ENCODE measurements around the gene FGFR2. TPM values are rescaled to one million over a fixed set of nuclear protein-coding genes. Genes with fewer than 3 reads are reported as not detected.

Gene FGFR2
- total RNA-seq, 1 donor from 2014 or later: 88.3 TPM

DNA sequence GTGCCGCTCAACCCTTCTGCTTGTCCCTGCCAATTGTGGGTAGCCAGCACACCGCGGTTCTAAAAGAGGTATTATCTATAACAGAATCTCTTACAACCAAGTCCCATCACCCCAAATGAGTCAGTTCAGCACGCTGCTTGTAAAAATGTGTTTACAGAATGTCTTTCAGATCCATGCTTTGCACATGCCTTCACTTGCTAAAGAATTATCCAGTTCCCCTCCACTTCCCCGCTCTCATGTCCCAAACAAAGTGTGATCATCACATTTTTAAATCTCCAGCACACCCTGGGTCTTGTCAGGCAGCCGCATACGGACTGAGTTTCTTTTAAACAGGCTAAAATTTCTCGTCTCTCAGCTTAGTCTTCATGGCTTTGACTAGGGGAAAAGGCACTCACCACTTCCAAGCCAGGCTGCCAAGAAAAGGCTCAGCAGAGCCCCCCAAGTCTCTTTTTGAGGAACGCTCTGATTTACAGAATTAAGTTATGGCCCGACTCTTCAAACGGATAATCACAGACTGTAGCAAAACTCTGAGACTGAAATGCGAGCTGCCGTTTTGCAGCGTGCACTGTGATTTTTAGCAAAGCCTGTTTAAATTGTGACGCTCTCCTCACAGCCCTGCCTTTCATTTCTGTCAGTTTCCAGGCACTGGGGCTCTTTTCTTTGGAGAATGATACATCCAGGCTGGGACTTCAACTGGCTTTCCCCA, 29.8 kb upstream of the FGFR2 start:
- H3K27ac Mint-ChIP-seq: peak overlapping the region; percentile 0
- no peak for DNase-seq (ENCODE audit: low spot score in 2 of 2, unreplicated experiment in 2 of 2)
- no peaks in the 10 kb centered on the region for H3K27me3 Mint-ChIP-seq (ENCODE audit: low read depth)
- H3K36me3 Mint-ChIP-seq: no peaks in the 10 kb centered on the region
- H3K4me3 Mint-ChIP-seq: peak overlapping the region; percentile 4
- peaks cover 23% of the 10 kb centered on the region for H3K4me1 Mint-ChIP-seq
- H3K9me3 Mint-ChIP-seq: no peaks in the 10 kb centered on the region
- TF ChIP-seq, protein P1, sequence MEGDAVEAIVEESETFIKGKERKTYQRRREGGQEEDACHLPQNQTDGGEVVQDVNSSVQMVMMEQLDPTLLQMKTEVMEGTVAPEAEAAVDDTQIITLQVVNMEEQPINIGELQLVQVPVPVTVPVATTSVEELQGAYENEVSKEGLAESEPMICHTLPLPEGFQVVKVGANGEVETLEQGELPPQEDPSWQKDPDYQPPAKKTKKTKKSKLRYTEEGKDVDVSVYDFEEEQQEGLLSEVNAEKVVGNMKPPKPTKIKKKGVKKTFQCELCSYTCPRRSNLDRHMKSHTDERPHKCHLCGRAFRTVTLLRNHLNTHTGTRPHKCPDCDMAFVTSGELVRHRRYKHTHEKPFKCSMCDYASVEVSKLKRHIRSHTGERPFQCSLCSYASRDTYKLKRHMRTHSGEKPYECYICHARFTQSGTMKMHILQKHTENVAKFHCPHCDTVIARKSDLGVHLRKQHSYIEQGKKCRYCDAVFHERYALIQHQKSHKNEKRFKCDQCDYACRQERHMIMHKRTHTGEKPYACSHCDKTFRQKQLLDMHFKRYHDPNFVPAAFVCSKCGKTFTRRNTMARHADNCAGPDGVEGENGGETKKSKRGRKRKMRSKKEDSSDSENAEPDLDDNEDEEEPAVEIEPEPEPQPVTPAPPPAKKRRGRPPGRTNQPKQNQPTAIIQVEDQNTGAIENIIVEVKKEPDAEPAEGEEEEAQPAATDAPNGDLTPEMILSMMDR (IDR thresholded peaks at IDR 0.05; ENCODE audit: unreplicated experiment): no peak

DNA sequence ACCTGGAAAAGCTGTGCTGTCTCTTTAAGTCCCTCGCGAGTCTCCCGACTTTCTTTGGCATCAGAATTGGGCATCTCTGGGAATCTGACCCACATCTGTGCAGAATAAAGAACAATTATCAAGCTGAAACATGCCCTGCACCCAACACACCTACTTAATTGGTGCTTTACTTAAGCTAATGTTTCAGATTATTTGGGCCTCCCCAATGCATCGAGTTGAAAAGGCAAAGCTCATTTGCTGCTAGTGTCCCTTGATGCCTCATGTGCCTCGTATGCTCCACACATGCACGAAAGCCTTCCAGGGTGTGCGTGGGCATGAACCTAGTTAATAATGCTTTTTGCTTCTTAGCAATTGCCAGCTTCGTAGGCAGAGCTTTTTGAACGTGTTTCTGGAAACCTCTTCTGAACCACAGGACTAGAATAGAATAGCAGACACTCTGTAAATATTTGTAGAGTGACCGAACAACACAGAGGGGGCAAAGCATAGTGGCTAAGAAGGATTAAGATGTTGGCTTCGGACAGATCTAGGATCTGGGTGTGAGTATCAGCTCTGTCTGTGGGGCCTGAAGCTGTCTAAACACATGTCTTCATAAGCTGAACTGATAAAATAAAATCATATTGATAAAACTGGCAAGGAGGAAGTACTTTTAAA, 26.7 kb upstream of the FGFR2 start:
- no peak overlapping the region for H3K4me3 Mint-ChIP-seq
- no peak overlapping the region for H3K27ac Mint-ChIP-seq
- TF ChIP-seq, protein P1 (IDR thresholded peaks at IDR 0.05; ENCODE audit: unreplicated experiment): no peak
- H3K4me1 Mint-ChIP-seq: peaks cover 25% of the 10 kb centered on the region
- no peaks in the 10 kb centered on the region for H3K36me3 Mint-ChIP-seq
- DNase-seq (ENCODE audit: low spot score in 2 of 2, unreplicated experiment in 2 of 2): no peak
- H3K27me3 Mint-ChIP-seq (ENCODE audit: low read depth): peaks cover 6% of the 10 kb centered on the region
- no peaks in the 10 kb centered on the region for H3K9me3 Mint-ChIP-seq

DNA sequence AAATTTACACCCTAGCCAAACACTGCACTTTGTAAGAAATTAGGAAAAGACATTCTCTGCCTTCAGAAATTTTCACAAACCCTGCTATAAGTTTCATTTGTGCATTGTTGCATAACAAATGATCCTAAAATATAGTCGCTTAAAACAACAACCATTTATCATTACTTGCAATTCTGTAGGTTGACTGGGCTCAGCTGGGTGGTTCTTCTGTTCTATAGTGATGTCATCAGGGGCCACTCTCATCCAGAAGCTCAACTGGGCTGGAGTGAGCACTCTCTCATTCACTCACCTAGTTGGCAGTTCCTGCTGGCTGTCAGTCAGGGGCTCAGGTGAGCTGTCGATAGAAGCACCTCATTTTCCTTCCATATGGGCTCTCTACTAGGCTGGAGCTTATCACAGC, 20.7 kb upstream of the FGFR2 start:
- H3K4me3 Mint-ChIP-seq: no peak overlapping the region
- peaks cover 15% of the 10 kb centered on the region for H3K4me1 Mint-ChIP-seq
- peaks cover 6% of the 10 kb centered on the region for H3K27me3 Mint-ChIP-seq (ENCODE audit: low read depth)
- H3K27ac Mint-ChIP-seq: no peak overlapping the region
- H3K9me3 Mint-ChIP-seq: peaks cover 11% of the 10 kb centered on the region
- DNase-seq (ENCODE audit: low spot score in 2 of 2, unreplicated experiment in 2 of 2): no peak
- H3K36me3 Mint-ChIP-seq: no peaks in the 10 kb centered on the region
- TF ChIP-seq, protein P1 (IDR thresholded peaks at IDR 0.05; ENCODE audit: unreplicated experiment): no peak

DNA sequence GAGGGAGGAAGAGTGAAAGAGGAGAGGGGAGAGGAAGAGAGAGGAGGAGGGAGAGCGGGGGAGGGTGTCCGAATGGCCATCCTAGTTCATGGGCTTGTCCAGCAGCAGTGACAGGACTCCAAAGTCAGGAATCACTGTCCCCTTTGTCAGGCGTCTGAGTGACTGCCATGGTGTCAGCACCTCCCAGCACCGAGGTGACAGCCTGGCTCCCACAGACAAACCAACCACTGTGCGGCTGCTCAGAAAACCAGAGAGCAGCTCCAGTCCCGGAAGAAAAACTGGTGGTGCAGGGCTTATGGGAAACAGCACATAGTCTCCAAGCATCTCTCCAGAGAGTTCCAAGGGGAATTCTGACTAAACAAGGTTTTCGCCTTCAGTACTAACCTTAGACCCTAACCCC, 18.9 kb upstream of the FGFR2 start:
- Mint-ChIP-seq H3K4me1 (peaks cover 15% of the 10 kb centered on the region), H3K27ac (no peak overlapping the region), H3K36me3 (no peaks in the 10 kb centered on the region), H3K9me3 (peaks cover 11% of the 10 kb centered on the region), H3K4me3 (no peak overlapping the region), H3K27me3 (ENCODE audit: low read depth) (peaks cover 6% of the 10 kb centered on the region)
- no peak for DNase-seq (ENCODE audit: low spot score in 2 of 2, unreplicated experiment in 2 of 2)
- TF ChIP-seq, protein P1 (IDR thresholded peaks at IDR 0.05; ENCODE audit: unreplicated experiment): no peak

DNA sequence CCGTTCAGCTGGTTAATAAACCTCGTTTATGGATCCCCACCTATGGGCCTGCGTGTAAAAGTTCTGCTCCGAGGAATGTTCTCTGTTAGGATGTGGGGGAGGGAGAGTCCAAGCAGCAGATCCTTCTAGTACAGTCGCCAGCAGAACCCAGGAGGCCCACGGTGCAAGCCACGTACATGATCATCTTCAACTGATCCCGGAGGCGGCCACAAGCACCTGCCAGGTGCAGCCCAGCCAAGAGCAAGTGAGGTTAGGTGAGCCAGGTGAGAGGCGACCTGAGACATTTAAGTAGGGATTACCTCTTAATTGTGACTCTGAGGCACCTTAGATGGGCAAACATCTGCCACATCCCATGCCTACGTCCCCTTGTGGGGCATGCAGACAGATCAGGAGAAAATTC, 18.0 kb upstream of the FGFR2 start:
- H3K36me3 Mint-ChIP-seq: no peaks in the 10 kb centered on the region
- DNase-seq (ENCODE audit: low spot score in 2 of 2, unreplicated experiment in 2 of 2): no peak
- H3K27ac Mint-ChIP-seq: no peak overlapping the region
- no peak overlapping the region for H3K4me3 Mint-ChIP-seq
- H3K4me1 Mint-ChIP-seq: peaks cover 17% of the 10 kb centered on the region
- H3K27me3 Mint-ChIP-seq (ENCODE audit: low read depth): no peaks in the 10 kb centered on the region
- TF ChIP-seq, protein P1 (IDR thresholded peaks at IDR 0.05; ENCODE audit: unreplicated experiment): no peak
- peaks cover 11% of the 10 kb centered on the region for H3K9me3 Mint-ChIP-seq
